Osteocyte (in vitro differentiated cells): Measurements from ENCODE around the gene MYDGF. TPM values are rescaled to one million over a fixed set of nuclear protein-coding genes. Genes with fewer than 3 reads are reported as not detected.

Experiments used
- DNase-seq: peaks from one replicate; pipeline ENCODE4 v3.0.0; 2021; ENCODE audit warnings: mixed read lengths; ENCODE audit not compliant: unreplicated experiment; ENCODE audit errors: extremely low spot score
- H3K27ac Mint-ChIP-seq: one replicate; pipeline ENCODE4 v1.8.0; 2021; ENCODE audit warnings: mild to moderate bottlenecking, mixed read lengths; ENCODE audit not compliant: unreplicated experiment
- H3K27me3 Mint-ChIP-seq: one replicate; pipeline ENCODE4 v1.8.0; 2021; ENCODE audit warnings: mixed read lengths; ENCODE audit not compliant: unreplicated experiment
- H3K36me3 Mint-ChIP-seq: one replicate; pipeline ENCODE4 v1.8.0; 2021; ENCODE audit warnings: mixed read lengths; ENCODE audit not compliant: unreplicated experiment
- H3K4me1 Mint-ChIP-seq: one replicate; pipeline ENCODE4 v1.8.0; 2021; ENCODE audit warnings: mixed read lengths; ENCODE audit not compliant: unreplicated experiment
- H3K4me3 Mint-ChIP-seq: one replicate; pipeline ENCODE4 v1.8.0; 2021; ENCODE audit warnings: mild to moderate bottlenecking, moderate library complexity, mixed read lengths; ENCODE audit not compliant: unreplicated experiment
- H3K9me3 Mint-ChIP-seq: one replicate; pipeline ENCODE4 v1.8.0; 2021; ENCODE audit warnings: mixed read lengths; ENCODE audit not compliant: unreplicated experiment
- CTCF ChIP-seq: fragments of 200-600 bp; sonication (generic); IDR thresholded peaks from 2 replicates; pipeline ENCODE4 v1.5.0; 2021; ENCODE audit warnings: antibody characterized with exemption, mild to moderate bottlenecking, moderate library complexity
- total RNA-seq: library from RNA; stranded (reverse); gene quantifications from 2 replicates; pipeline ENCODE4 v1.2.1, GENCODE V29; 2021

MYDGF gene
- total RNA-seq, 1 donor from 2014 or later = 103 TPM

DNA sequence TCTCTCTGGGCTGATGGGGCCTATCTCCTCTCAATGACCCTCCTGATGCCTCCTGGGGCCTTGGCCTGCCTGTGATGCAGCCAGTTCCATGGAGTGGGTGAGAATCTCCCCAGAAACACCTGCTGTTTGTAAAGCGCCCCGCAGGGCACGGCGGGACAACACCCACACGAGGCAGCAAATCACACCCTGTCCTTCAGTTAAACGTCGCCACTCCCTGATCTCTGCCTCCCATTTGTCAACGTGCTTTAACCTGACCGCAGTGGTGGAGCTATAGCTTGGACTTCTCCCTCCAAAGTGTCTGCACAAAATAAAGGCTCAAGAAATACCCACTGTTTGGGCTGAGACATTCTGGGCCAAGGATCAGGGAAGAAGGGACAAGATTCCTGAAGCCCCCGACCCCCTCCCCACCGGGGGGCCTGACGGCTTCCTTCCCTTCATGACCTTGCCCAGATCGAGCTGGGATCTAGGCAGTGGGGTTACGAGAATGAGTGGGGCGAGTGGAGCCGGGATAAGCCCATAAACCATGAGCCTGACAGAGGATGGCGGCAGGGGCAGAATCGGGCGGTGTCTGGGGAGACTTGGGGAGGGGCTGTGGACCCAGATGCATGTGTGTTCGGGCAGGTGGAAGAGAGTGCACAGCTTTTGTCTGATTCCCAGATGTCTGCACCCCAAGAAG is 8.0 kb downstream of the MYDGF start:
- Mint-ChIP-seq H3K9me3 (no peaks in the 10 kb centered on the region), H3K27ac (no peak overlapping the region), H3K36me3 (peaks cover 32% of the 10 kb centered on the region), H3K4me3 (no peak overlapping the region), H3K4me1 (no peaks in the 10 kb centered on the region), H3K27me3 (no peaks in the 10 kb centered on the region)
- DNase-seq = peak; percentile 79
- no peak for TF ChIP-seq CTCF

GRCh38 chr19:4660993-4661392 is 9.1 kb downstream of the MYDGF start:
- no peak overlapping the region for H3K27ac Mint-ChIP-seq
- no peak for DNase-seq
- no peak for TF ChIP-seq CTCF
- H3K4me1 Mint-ChIP-seq = no peaks in the 10 kb centered on the region
- no peaks in the 10 kb centered on the region for H3K27me3 Mint-ChIP-seq
- H3K4me3 Mint-ChIP-seq = no peak overlapping the region
- H3K9me3 Mint-ChIP-seq = no peaks in the 10 kb centered on the region
- peaks cover 32% of the 10 kb centered on the region for H3K36me3 Mint-ChIP-seq

GRCh38 chr19:4660181-4660791 is 9.9 kb downstream of the MYDGF start:
- Mint-ChIP-seq H3K27ac (no peak overlapping the region), H3K4me1 (no peaks in the 10 kb centered on the region), H3K9me3 (no peaks in the 10 kb centered on the region), H3K4me3 (no peak overlapping the region), H3K36me3 (peaks cover 29% of the 10 kb centered on the region), H3K27me3 (no peaks in the 10 kb centered on the region)
- TF ChIP-seq CTCF = peak; percentile 24
- no peak for DNase-seq

DNA sequence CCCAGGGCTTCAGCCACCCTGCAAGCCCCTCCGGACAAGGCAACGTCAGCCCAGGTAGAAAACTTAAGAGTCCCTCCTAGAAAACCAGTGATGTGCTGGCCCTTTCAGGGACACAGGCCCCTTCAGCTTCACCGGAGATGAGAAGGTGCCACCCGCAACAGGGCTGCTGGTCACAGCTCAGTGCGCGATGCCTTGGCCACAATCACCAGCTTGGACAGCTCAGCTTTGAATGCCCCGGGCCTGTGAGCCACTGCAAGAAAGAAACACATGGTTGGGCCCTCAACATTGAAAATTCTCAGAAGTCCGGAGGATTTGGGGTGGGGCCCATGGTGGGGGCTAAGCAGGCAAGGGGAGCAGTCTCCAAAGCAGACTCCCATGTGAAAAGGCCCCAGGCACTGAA is 12.3 kb downstream of the MYDGF start:
- H3K9me3 Mint-ChIP-seq = no peaks in the 10 kb centered on the region
- no peaks in the 10 kb centered on the region for H3K27me3 Mint-ChIP-seq
- no peak overlapping the region for H3K4me3 Mint-ChIP-seq
- no peak for TF ChIP-seq CTCF
- H3K4me1 Mint-ChIP-seq = no peaks in the 10 kb centered on the region
- no peak for DNase-seq
- peaks cover 28% of the 10 kb centered on the region for H3K36me3 Mint-ChIP-seq
- no peak overlapping the region for H3K27ac Mint-ChIP-seq

DNA sequence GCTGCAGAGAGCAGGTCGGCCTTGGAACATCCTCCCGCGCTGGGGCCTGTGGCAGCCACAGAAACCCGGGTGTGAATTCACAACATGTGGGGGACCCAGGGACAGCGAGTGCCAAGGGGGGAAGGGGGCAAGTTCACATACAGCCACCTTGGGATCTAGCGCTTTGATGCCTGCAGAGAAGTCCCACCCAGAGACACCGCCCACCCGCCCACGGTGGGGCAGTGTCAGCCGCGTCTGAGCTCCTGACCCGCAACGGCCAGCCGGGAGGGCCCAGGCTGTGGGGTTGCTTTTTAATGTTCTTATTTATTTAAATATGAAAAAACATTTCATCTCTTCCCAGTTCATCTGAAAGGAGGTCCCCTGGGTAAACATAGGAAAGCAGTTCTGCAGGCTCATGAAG is 12.9 kb downstream of the MYDGF start:
- Mint-ChIP-seq H3K27me3 (no peaks in the 10 kb centered on the region), H3K36me3 (peaks cover 27% of the 10 kb centered on the region), H3K4me1 (no peaks in the 10 kb centered on the region), H3K9me3 (no peaks in the 10 kb centered on the region), H3K4me3 (no peak overlapping the region), H3K27ac (no peak overlapping the region)
- no peak for TF ChIP-seq CTCF
- DNase-seq = no peak
